ENCODE results near the gene ERVV-1. TPM values are rescaled to one million over a fixed set of nuclear protein-coding genes. Genes with fewer than 3 reads are reported as not detected.
"Not testable (repeated sequence)": the region's sequence is repeated elsewhere in the genome, so short reads cannot be mapped to it uniquely, and the experiment has no call there.

Gene ERVV-1
- total and polyA plus RNA-seq, 2 donors = 0.05 to 0.14 TPM

DNA sequence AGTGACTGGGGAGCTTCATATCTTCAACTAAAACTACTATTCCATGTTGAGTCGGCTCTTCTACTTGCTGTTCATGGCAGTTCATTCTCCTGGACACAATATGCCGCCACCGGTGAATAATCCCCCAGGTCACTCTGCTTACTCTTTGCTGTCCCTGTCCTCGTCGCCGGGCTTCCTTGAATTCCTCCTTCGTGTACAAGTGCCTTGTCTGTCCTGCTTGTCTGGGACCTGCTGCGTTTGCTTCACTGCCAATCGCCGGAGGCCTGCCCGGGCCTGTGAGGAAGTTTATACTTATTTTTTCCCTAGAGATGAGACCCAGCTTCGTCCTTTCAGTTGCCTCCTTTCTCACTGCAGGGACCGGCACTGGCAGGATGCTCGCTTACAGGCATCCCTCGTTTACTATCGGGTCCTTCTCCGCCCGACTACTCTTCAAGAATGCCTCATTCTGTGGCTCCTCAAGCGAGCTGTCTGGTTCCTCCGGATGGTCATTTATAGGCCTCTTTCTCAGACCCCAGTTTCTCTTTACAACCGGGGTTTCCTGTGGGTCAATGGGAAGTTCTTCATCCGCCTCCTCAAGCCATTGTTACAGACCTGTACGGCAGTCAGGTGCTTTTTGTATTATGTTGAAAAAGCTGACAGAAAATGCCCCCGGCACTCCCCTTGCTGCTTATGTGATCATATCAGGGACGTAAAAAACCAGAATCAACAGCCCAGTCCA, 5.5 kb upstream of the ERVV-1 start:
- Histone ChIP-seq H3K27ac (ENCODE audit: low read depth in 1 of 2, low read length in 1 of 2) (no peak overlapping the region), H3K4me3 (ENCODE audit: low read length in 2 of 2) (no peak overlapping the region), H3K36me3 (ENCODE audit: control insufficient read depth in 2 of 2, insufficient read depth in 2 of 2, low read length in 1 of 2) (no peaks in the 10 kb centered on the region), H3K9me3 (ENCODE audit: control insufficient read depth in 2 of 2, insufficient read depth in 1 of 2, low read length in 1 of 2) (peaks cover 4 to 52% of the 10 kb centered on the region in 2 donors), H3K4me1 (ENCODE audit: control insufficient read depth in 2 of 2, insufficient read depth in 2 of 2, low read length in 2 of 2) (no peaks in the 10 kb centered on the region), H3K27me3 (ENCODE audit: control insufficient read depth in 2 of 2, insufficient read depth in 1 of 2, low read length in 1 of 2) (no peaks in the 10 kb centered on the region)
- DNase-seq (ENCODE audit: low read depth in 6 of 9, low spot score in 9 of 9) = no peak
- 79% methylated on average over 25 of the region's 25 CpGs for WGBS

DNA sequence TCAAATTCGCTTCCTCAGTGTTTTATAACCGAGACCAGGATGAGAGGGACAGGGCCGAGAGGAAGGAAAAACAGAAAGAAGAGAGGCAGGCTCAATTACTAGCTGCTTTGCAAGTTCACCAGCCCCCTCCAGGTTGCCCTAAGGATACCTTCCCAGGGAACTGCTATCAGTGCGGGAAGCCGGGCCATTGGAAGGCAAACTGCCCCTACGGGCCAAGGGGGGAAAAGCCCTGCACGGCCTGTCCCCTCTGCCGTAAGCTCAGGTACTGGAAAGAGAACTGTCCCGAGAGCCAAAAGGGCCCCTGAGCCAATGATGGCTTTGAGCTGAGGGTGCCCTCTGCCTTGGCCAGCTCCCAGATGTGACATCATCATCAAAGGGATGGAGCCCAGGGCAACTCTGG, 3.2 kb upstream of the ERVV-1 start:
- H3K36me3 ChIP-seq (ENCODE audit: control insufficient read depth in 2 of 2, insufficient read depth in 2 of 2, low read length in 1 of 2) = no peaks in the 10 kb centered on the region
- no peak overlapping the region for H3K4me3 ChIP-seq (ENCODE audit: low read length in 2 of 2)
- no peaks in the 10 kb centered on the region for H3K27me3 ChIP-seq (ENCODE audit: control insufficient read depth in 2 of 2, insufficient read depth in 1 of 2, low read length in 1 of 2)
- H3K27ac ChIP-seq (ENCODE audit: low read depth in 1 of 2, low read length in 1 of 2) = no peak overlapping the region
- no peaks in the 10 kb centered on the region for H3K4me1 ChIP-seq (ENCODE audit: control insufficient read depth in 2 of 2, insufficient read depth in 2 of 2, low read length in 2 of 2)
- WGBS = 64% methylated on average over 9 of the region's 9 CpGs
- no peak for DNase-seq (ENCODE audit: low read depth in 6 of 9, low spot score in 9 of 9)
- peaks cover 2 to 37% of the 10 kb centered on the region in 2 donors for H3K9me3 ChIP-seq (ENCODE audit: control insufficient read depth in 2 of 2, insufficient read depth in 1 of 2, low read length in 1 of 2)

DNA sequence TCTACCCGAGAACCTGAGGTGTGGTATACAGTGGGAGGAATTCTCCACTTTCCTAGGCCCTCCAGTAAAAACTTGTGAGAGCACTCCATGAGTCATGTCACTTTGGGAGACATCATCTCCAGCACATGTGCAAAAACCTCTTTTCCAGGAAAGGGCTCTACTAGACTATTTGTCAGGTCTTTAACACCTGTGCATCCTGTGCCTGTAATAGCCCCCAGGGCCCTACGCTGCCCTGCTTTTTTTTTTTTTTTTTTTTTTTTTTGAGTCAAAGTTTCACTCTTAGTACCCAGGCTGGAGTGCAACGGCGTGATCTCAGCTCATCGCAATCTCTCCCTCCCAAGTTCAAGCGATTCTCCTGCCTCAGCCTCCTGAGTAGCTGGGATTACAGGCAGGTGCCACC, 1.7 kb upstream of the ERVV-1 start:
- no peaks in the 10 kb centered on the region for H3K27me3 ChIP-seq (ENCODE audit: control insufficient read depth in 2 of 2, insufficient read depth in 1 of 2, low read length in 1 of 2)
- no peak for DNase-seq (ENCODE audit: low read depth in 6 of 9, low spot score in 9 of 9)
- H3K27ac ChIP-seq (ENCODE audit: low read depth in 1 of 2, low read length in 1 of 2) = no peak overlapping the region
- H3K9me3 ChIP-seq (ENCODE audit: control insufficient read depth in 2 of 2, insufficient read depth in 1 of 2, low read length in 1 of 2) = peaks cover 2 to 36% of the 10 kb centered on the region in 2 donors
- H3K36me3 ChIP-seq (ENCODE audit: control insufficient read depth in 2 of 2, insufficient read depth in 2 of 2, low read length in 1 of 2) = no peaks in the 10 kb centered on the region
- no peaks in the 10 kb centered on the region for H3K4me1 ChIP-seq (ENCODE audit: control insufficient read depth in 2 of 2, insufficient read depth in 2 of 2, low read length in 2 of 2)
- WGBS = 91% methylated on average over 6 of the region's 6 CpGs
- H3K4me3 ChIP-seq (ENCODE audit: low read length in 2 of 2) = no peak overlapping the region

DNA sequence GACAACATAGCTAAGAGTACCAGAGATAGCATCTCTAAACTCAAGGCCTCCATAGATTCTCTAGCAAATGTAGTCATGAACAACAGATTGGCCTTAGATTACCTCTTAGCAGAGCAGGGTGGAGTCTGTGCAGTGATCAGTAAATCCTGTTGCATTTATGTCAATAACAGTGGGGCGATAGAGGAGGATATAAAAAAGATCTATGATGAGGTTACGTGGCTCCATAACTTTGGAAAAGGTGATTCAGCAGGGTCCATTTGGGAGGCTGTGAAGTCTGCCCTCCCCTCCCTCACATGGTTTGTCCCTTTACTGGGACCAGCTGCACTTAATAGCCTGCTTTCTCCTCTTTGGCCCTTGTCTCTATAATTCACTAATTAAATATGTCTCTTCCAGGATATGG, 1.4 kb downstream of the ERVV-1 start:
- H3K4me3 ChIP-seq (ENCODE audit: low read length in 2 of 2) = no peak overlapping the region
- 97% methylated on average over 2 of the region's 2 CpGs for whole genome bisulfite sequencing
- peaks cover 3 to 27% of the 10 kb centered on the region in 2 donors for H3K9me3 ChIP-seq (ENCODE audit: control insufficient read depth in 2 of 2, insufficient read depth in 1 of 2, low read length in 1 of 2)
- H3K36me3 ChIP-seq (ENCODE audit: control insufficient read depth in 2 of 2, insufficient read depth in 2 of 2, low read length in 1 of 2) = no peaks in the 10 kb centered on the region
- H3K27ac ChIP-seq (ENCODE audit: low read depth in 1 of 2, low read length in 1 of 2) = no peak overlapping the region
- H3K4me1 ChIP-seq (ENCODE audit: control insufficient read depth in 2 of 2, insufficient read depth in 2 of 2, low read length in 2 of 2) = no peaks in the 10 kb centered on the region
- H3K27me3 ChIP-seq (ENCODE audit: control insufficient read depth in 2 of 2, insufficient read depth in 1 of 2, low read length in 1 of 2) = no peaks in the 10 kb centered on the region
- no peak for DNase-seq (ENCODE audit: low read depth in 6 of 9, low spot score in 9 of 9)

DNA sequence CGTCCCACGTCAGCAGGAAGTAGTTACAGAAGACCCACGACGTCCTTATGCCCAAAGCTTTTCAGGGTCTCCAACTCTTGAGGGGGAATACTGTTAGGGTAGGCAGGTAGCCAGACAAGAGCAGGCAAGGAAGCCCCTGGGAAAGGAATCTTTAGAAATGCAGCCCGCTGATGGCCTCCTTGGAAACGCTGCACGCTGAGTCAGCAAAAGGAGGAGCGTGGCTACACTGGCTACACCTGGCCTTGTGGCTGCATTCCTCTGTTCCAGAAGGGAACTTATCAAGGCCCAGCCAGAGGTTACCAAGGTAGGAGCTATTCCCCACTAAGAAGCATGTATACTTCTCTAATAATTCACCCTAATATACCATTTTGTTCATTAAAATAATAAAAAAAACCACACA, 2.0 kb downstream of the ERVV-1 start:
- peaks cover 3 to 21% of the 10 kb centered on the region in 2 donors for H3K9me3 ChIP-seq (ENCODE audit: control insufficient read depth in 2 of 2, insufficient read depth in 1 of 2, low read length in 1 of 2)
- no peak overlapping the region for H3K27ac ChIP-seq (ENCODE audit: low read depth in 1 of 2, low read length in 1 of 2)
- H3K36me3 ChIP-seq (ENCODE audit: control insufficient read depth in 2 of 2, insufficient read depth in 2 of 2, low read length in 1 of 2) = no peaks in the 10 kb centered on the region
- no peak for DNase-seq (ENCODE audit: low read depth in 6 of 9, low spot score in 9 of 9)
- H3K27me3 ChIP-seq (ENCODE audit: control insufficient read depth in 2 of 2, insufficient read depth in 1 of 2, low read length in 1 of 2) = no peaks in the 10 kb centered on the region
- no peak overlapping the region for H3K4me3 ChIP-seq (ENCODE audit: low read length in 2 of 2)
- WGBS = 92% methylated on average over 8 of the region's 8 CpGs
- no peaks in the 10 kb centered on the region for H3K4me1 ChIP-seq (ENCODE audit: control insufficient read depth in 2 of 2, insufficient read depth in 2 of 2, low read length in 2 of 2)

DNA sequence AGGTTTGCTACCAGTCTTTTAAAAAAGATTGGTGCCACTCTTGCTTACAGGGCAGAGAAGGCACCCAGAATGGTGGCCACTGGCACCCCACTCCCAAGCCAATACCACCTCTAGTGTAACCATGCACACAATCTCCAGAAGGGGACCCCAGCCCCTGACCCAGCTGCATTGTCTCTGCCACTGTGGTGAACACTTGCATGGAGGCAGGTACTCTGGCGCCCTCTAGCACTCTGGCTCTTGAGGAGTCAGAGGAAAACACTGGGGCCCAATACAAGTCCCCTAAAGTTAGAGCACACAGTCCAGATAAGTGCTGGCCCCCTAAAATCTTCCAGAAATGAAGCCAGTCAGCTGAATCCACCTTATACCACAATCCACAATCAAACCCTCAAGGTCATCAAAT, 6.0 kb downstream of the ERVV-1 start:
- Histone ChIP-seq H3K9me3 (ENCODE audit: control insufficient read depth in 2 of 2, insufficient read depth in 1 of 2, low read length in 1 of 2) (peaks cover 1 to 18% of the 10 kb centered on the region in 2 donors), H3K27me3 (ENCODE audit: control insufficient read depth in 2 of 2, insufficient read depth in 1 of 2, low read length in 1 of 2) (no peaks in the 10 kb centered on the region), H3K4me3 (ENCODE audit: low read length in 2 of 2) (no peak overlapping the region), H3K36me3 (ENCODE audit: control insufficient read depth in 2 of 2, insufficient read depth in 2 of 2, low read length in 1 of 2) (no peaks in the 10 kb centered on the region), H3K27ac (ENCODE audit: low read depth in 1 of 2, low read length in 1 of 2) (no peak overlapping the region), H3K4me1 (ENCODE audit: control insufficient read depth in 2 of 2, insufficient read depth in 2 of 2, low read length in 2 of 2) (no peaks in the 10 kb centered on the region)
- 36% methylated on average over 1 of the region's 1 CpG for WGBS
- no peak for DNase-seq (ENCODE audit: low read depth in 6 of 9, low spot score in 9 of 9)

DNA sequence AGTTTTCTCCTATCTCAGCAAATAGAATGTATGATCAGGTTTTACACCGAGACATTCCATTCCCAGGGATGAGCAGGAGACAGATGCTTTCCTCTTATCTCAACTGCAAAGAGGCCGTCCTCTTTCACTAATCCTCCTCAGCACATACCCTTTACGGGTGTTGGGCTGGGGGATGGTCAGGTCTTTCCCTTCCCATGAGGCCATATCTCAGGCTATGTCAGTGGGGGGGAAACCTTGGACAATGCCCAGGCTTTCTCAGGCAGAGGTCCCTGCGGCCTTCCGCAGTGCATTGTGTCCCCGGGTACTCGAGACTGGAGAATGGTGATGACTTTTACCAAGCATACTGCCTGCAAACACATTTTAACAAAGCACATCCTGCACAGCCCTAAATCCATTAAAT, 14.6 kb downstream of the ERVV-1 start:
- H3K9me3 ChIP-seq (ENCODE audit: control insufficient read depth in 2 of 2, insufficient read depth in 1 of 2, low read length in 1 of 2); H3K4me1 ChIP-seq (ENCODE audit: control insufficient read depth in 2 of 2, insufficient read depth in 2 of 2, low read length in 2 of 2); H3K36me3 ChIP-seq (ENCODE audit: control insufficient read depth in 2 of 2, insufficient read depth in 2 of 2, low read length in 1 of 2); H3K4me3 ChIP-seq (ENCODE audit: low read length in 2 of 2); H3K27ac ChIP-seq (ENCODE audit: low read depth in 1 of 2, low read length in 1 of 2); DNase-seq (ENCODE audit: low read depth in 6 of 9, low spot score in 9 of 9); H3K27me3 ChIP-seq (ENCODE audit: control insufficient read depth in 2 of 2, insufficient read depth in 1 of 2, low read length in 1 of 2): not testable (repeated sequence)
- 53% methylated on average over 7 of the region's 7 CpGs for WGBS

DNA sequence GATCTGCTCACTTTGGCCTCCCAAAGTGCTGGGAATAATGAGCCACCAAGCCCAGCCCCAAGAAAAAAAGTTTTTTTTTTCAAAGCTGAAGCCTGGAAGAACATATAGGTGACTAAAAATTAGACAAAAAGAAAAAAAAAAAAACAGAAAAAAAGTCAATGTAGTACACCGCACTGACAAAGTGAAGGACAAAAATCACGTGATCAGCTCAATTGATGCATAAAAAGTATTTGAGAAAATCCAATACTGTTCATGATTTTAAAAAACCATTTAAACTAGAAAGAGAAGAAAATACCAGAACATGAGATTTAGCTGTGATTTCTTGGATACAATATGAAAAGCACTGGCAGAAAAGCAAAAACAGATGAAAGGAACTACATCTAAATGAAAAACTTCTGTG, 20.3 kb downstream of the ERVV-1 start:
- 95% methylated on average over 2 of the region's 2 CpGs for WGBS
- Histone ChIP-seq H3K9me3 (ENCODE audit: control insufficient read depth in 2 of 2, insufficient read depth in 1 of 2, low read length in 1 of 2) (peaks cover 4 to 21% of the 10 kb centered on the region in 2 donors), H3K27ac (ENCODE audit: low read depth in 1 of 2, low read length in 1 of 2) (no peak overlapping the region)

DNA sequence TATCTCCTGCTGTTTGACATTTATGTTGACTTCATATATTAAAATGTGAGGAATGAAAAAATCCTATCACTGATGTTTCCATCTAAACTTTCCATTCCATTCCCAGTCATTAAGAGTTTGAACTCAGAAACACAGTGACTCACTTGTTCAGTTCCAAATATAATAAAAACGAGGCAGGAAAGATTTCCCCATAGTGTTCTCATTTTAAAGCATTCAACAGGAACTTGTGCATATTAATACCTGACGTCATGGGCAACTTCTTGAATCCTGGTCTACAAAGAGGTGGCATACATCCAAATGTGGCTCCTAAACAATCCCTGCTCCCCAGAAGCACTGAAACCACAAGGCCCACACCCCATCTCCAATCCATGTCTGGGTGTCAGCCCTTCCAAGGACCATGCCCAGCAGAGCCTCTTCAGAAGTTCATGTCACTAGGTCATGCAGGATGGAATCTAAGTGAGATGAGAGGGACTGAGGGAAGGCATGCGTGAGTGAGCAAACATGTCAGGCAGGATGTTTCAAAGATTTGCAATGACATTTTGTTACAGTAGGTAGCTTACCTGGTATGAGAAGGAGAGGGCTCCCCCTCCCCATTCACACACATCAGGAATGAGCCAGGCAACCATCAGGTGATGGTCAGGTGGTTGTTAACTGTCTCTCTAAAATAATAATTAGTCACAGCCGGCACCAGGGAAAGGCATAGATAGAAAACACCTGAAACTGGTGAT, 21.4 kb downstream of the ERVV-1 start:
- H3K36me3 ChIP-seq (ENCODE audit: control insufficient read depth in 2 of 2, insufficient read depth in 2 of 2, low read length in 1 of 2) = no peaks in the 10 kb centered on the region
- no peak overlapping the region for H3K4me3 ChIP-seq (ENCODE audit: low read length in 2 of 2)
- no peaks in the 10 kb centered on the region for H3K4me1 ChIP-seq (ENCODE audit: control insufficient read depth in 2 of 2, insufficient read depth in 2 of 2, low read length in 2 of 2)
- DNase-seq (ENCODE audit: low read depth in 6 of 9, low spot score in 9 of 9) = no peak
- H3K27me3 ChIP-seq (ENCODE audit: control insufficient read depth in 2 of 2, insufficient read depth in 1 of 2, low read length in 1 of 2) = peaks cover 0 to 2% of the 10 kb centered on the region in 2 donors
- WGBS = 85% methylated on average over 4 of the region's 4 CpGs
- no peak overlapping the region for H3K27ac ChIP-seq (ENCODE audit: low read depth in 1 of 2, low read length in 1 of 2)
- H3K9me3 ChIP-seq (ENCODE audit: control insufficient read depth in 2 of 2, insufficient read depth in 1 of 2, low read length in 1 of 2) = peaks cover 4 to 21% of the 10 kb centered on the region in 2 donors

More for the DNA sequence above, 20.3 kb downstream of the ERVV-1 start:
- no peak overlapping the region for H3K4me3 ChIP-seq (ENCODE audit: low read length in 2 of 2)
- no peaks in the 10 kb centered on the region for H3K36me3 ChIP-seq (ENCODE audit: control insufficient read depth in 2 of 2, insufficient read depth in 2 of 2, low read length in 1 of 2)
- H3K27me3 ChIP-seq (ENCODE audit: control insufficient read depth in 2 of 2, insufficient read depth in 1 of 2, low read length in 1 of 2) = peaks cover 0 to 2% of the 10 kb centered on the region in 2 donors
- no peaks in the 10 kb centered on the region for H3K4me1 ChIP-seq (ENCODE audit: control insufficient read depth in 2 of 2, insufficient read depth in 2 of 2, low read length in 2 of 2)
- no peak for DNase-seq (ENCODE audit: low read depth in 6 of 9, low spot score in 9 of 9)

All from thymus (tissue), 11 donors.